HG03175 (cell line): ENCODE results near the gene NME2.

Source experiments
- ATAC-seq: cut with Tn5 transposase; IDR thresholded peaks from one replicate; pipeline ENCODE4 v1.9.1; 2021; ENCODE audit warnings: mild to moderate bottlenecking, moderate library complexity; ENCODE audit not compliant: unreplicated experiment

NME2 gene

DNA sequence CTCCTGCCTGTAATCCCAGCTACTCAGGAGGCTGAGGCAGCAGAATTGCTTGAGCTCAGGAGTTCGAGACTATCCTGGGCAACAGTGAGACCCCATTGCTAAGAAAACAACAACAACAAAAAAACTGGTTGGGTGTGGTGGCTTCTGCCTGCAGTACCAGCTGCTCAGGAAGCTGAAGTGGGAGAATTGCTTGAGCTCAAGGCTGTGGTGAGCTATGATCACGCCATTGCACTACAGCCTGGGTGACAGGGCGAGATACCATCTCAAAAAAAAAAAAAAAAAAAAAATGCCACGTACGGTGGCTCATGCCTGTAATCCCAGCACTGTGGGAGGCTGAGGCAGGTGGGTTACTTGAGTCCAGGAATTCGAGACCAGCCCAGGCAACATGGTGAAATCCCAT lies 34.1 kb downstream of the NME2 start:
- ATAC-seq, result no peak

DNA sequence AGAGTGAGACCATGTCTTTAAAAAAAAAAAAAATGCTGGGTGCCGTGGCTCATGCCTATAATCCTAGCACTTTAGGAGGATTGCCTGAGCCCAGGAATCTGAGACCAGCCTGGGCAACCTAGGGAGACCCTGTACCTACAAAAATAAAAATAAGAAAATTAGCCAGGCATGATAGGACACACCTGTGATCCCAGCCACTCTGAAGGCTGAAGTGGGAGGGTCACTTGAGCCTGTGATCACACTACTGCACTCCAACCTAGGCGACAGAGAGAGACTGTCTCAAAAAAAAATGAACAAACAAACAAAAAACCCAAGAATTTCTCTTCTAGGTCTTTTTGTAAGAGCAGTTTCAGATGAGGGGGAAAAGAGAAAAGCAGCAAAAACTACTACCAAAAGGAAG lies 34.6 kb downstream of the NME2 start:
- no peak for ATAC-seq

DNA sequence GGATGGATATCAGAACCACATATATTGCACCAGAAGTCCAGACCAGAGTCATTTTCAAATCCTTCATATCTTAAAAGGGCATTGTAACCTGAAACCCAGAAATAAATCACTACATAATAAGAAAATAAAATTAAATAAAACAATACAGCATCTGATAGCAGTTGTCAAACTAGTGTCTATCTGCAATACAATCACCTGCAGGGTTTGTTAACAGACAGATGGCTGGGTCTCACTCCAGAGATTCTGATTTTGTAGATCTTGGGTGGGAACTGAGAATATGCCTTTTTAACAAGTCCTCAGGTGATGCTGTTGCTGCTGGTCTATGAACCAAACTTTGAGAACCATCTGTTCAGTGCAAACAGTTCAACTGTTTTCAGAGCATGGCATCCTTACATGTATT lies 37.6 kb downstream of the NME2 start:
- no peak for ATAC-seq

DNA sequence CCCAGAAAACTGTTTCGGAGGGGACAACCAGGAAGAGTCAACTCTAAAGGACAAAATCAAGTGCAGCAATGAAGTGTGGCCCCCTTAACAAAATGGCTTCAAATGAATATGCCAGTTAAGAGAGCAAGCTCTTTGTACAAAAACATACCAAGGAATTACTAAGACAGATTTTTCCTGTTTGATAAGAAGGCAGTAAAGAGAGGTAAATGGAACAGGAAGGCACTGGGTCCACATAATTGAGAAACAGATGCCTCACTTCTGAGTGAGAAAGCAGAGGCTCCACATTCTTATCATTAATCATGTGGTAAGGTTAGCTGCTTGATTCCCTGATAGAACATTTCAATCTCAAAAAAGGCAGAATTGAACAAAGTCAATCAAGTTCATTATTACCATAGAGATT lies 48.7 kb downstream of the NME2 start:
- no peak for ATAC-seq

DNA sequence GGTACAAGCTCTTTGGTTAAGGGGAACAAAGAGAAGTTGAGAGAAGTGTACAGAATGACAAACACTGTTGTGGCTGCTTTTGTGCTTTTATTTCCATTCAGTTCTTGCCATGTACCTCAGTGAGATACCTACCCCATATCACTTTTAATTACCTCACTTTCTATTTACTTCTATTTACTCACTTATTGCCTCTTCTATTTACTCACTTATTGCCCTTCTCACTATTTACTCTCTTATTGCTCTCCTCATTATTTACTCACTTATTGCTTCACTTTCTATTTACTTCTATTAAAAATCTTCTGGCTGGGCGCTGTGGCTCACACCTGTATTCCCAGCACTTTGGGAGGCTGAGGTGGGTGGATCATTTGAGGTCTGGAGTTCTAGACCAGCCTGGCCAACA lies 51.7 kb downstream of the NME2 start:
- no peak for ATAC-seq

DNA sequence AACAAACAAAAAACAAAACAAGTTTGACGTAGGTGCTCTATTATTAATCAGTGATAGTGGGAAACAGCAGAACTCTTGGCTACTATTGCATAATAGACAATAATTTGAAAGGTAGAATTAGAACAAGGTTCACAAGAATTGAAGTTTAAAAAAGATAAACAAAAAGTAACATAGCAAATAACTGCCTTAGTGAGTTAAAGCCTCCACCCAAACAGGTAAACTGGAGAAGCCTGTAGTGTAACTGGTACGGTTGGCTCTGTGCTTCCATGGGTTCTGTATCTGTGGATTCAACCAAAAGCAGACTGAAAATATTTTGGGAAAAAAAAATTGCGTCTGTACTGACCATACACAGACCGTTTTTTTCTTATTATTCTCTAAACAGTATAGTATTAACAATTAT lies 55.1 kb downstream of the NME2 start:
- ATAC-seq, result no peak
